Central memory CD4-positive, alpha-beta T cell (primary cell): ENCODE results near the gene TECPR1.

Source experiments
- DNase-seq: peaks from one replicate; pipeline ENCODE4 v3.0.0; 2022
- total RNA-seq, 3 experiments: gene quantifications; one replicate each; lab custom pipeline; 2026; lab: John Stamatoyannopoulos, UW

TECPR1 gene
- 64.4 to 316 (median 180) reads per million in 3 experiments for total RNA-seq

- peak; percentile 86 for DNase-seq
These were observed at the start of gene TECPR1 for GRCh38 chr7:98251601-98252424. Gene TECPR1 (minus strand): TSS chr7:98252232. CDS start chr7:98246146, 6,086 bp downstream.

GRCh38 chr7:98300595-98301372 lies 48.8 kb upstream of the TECPR1 start:
- no peak for DNase-seq

- DNase-seq, result no peak
These were observed 45.7 kb upstream of the TECPR1 start for GRCh38 chr7:98297626-98298286.

GRCh38 chr7:98296833-98297232 lies 44.8 kb upstream of the TECPR1 start:
- no peak for DNase-seq

- no peak for DNase-seq
These were observed 43.6 kb upstream of the TECPR1 start for GRCh38 chr7:98295467-98296192.

GRCh38 chr7:98294798-98295382 lies 42.9 kb upstream of the TECPR1 start:
- no peak for DNase-seq

GRCh38 chr7:98294326-98294725 lies 42.3 kb upstream of the TECPR1 start:
- DNase-seq, result no peak

- DNase-seq, result no peak
These were observed 41.7 kb upstream of the TECPR1 start for GRCh38 chr7:98293746-98294145.

- DNase-seq, result no peak
These were observed 41.2 kb upstream of the TECPR1 start for GRCh38 chr7:98293265-98293664.

GRCh38 chr7:98291717-98292116 lies 39.7 kb upstream of the TECPR1 start:
- DNase-seq, result no peak

GRCh38 chr7:98289333-98289875 lies 37.4 kb upstream of the TECPR1 start:
- DNase-seq, result no peak

GRCh38 chr7:98288064-98288823 lies 36.2 kb upstream of the TECPR1 start:
- no peak for DNase-seq

- no peak for DNase-seq
These were observed 35.5 kb upstream of the TECPR1 start for GRCh38 chr7:98287486-98287959.

GRCh38 chr7:98286701-98287485 lies 34.9 kb upstream of the TECPR1 start:
- DNase-seq, result no peak

- DNase-seq, result no peak
These were observed 34.1 kb upstream of the TECPR1 start for GRCh38 chr7:98286093-98286539.

- no peak for DNase-seq
These were observed 33.4 kb upstream of the TECPR1 start for GRCh38 chr7:98285157-98286092.

GRCh38 chr7:98284335-98285036 lies 32.5 kb upstream of the TECPR1 start:
- no peak for DNase-seq

GRCh38 chr7:98283887-98284222 lies 31.8 kb upstream of the TECPR1 start:
- DNase-seq, result no peak
